Activated CD4-positive, alpha-beta T cell treated with anti-CD3 and anti-CD28 coated beads, Interleukin-10, Interleukin-2, amounts not matched to agents 100 ng/mL and 50 ng/mL, durations not matched to agents 16 hours and 8 hours (primary cell): ENCODE measurements around the gene ZIK1.

Experiments
- DNase-seq: peaks from one replicate; pipeline ENCODE4 v3.0.0-alpha.2; 2020

ZIK1 gene

GRCh38 chr19:57583521-57584416 lies at the start of gene ZIK1:
Gene ZIK1, plus strand, starts transcription at chr19:57584145. Its CDS starts 212 bp downstream, at chr19:57584357.
- DNase-seq: peak; percentile 79

- DNase-seq: no peak
Measured at GRCh38 chr19:57537953-57538547, 45.9 kb upstream of the ZIK1 start.

GRCh38 chr19:57546513-57546912 lies 37.4 kb upstream of the ZIK1 start:
- no peak for DNase-seq

GRCh38 chr19:57552432-57552831 lies 31.5 kb upstream of the ZIK1 start:
- no peak for DNase-seq

- DNase-seq: no peak
Measured at GRCh38 chr19:57557659-57558058, 26.3 kb upstream of the ZIK1 start.

GRCh38 chr19:57558525-57558924 lies 25.4 kb upstream of the ZIK1 start:
- no peak for DNase-seq

GRCh38 chr19:57559008-57559403 lies 24.9 kb upstream of the ZIK1 start:
- DNase-seq: peak; percentile 21

GRCh38 chr19:57559404-57560025 lies 24.4 kb upstream of the ZIK1 start, which contains the start of gene ZNF550:
Gene ZNF550, minus strand, starts transcription at chr19:57559863. Its CDS starts 181 bp downstream, at chr19:57559682.
- DNase-seq: peak; percentile 92

GRCh38 chr19:57560049-57560491 lies 23.9 kb upstream of the ZIK1 start:
- DNase-seq: no peak

- DNase-seq: no peak
Measured at GRCh38 chr19:57563547-57563946, 20.4 kb upstream of the ZIK1 start.

GRCh38 chr19:57566396-57567265 lies 17.3 kb upstream of the ZIK1 start:
- DNase-seq: no peak

GRCh38 chr19:57570707-57571106 lies 13.2 kb upstream of the ZIK1 start:
- DNase-seq: no peak

- no peak for DNase-seq
Measured at GRCh38 chr19:57572415-57572947, 11.5 kb upstream of the ZIK1 start.

GRCh38 chr19:57576661-57577060 lies 7.3 kb upstream of the ZIK1 start:
- DNase-seq: no peak

GRCh38 chr19:57578487-57579205 lies 5.3 kb upstream of the ZIK1 start, which contains the start of gene ZNF416:
Gene ZNF416, minus strand, starts transcription at chr19:57578911. Its CDS starts 207 bp downstream, at chr19:57578704.
- peak; percentile 97 for DNase-seq

GRCh38 chr19:57583104-57583520 lies 833 bp upstream of the ZIK1 start:
- DNase-seq: no peak

- DNase-seq: no peak
Measured at GRCh38 chr19:57587529-57587928, 3.6 kb downstream of the ZIK1 start.

- no peak for DNase-seq
Measured at GRCh38 chr19:57599377-57599760, 15.4 kb downstream of the ZIK1 start.

GRCh38 chr19:57599761-57600383 lies 15.9 kb downstream of the ZIK1 start, which contains the start of gene ZNF530:
Gene ZNF530, plus strand, starts transcription at chr19:57599885. Its CDS starts 4,461 bp downstream, at chr19:57604346.
- peak; percentile 91 for DNase-seq

- no peak for DNase-seq
Measured at GRCh38 chr19:57606931-57607330, 23.0 kb downstream of the ZIK1 start.

- DNase-seq: no peak
Measured at GRCh38 chr19:57611113-57611512, 27.2 kb downstream of the ZIK1 start.
